H1 (cell line): ENCODE results near the gene TINCR. TPM values are rescaled to one million over a fixed set of nuclear protein-coding genes. Genes with fewer than 3 reads are reported as not detected.

ENCODE experiments used
- CTBP2 ChIP-seq: IDR thresholded peaks from 2 replicates; pipeline ENCODE4 v1.7.0; 2011; ENCODE audit warnings: borderline replicate concordance, mild to moderate bottlenecking, moderate library complexity, mixed read lengths, low read length; ENCODE audit not compliant: insufficient read depth, insufficient read length
- GABPA ChIP-seq: IDR thresholded peaks from 2 replicates; pipeline ENCODE4 v1.6.1; 2011; ENCODE audit warnings: mild to moderate bottlenecking, low read length, moderate library complexity, borderline replicate concordance; ENCODE audit not compliant: insufficient read depth
- JUND ChIP-seq: IDR thresholded peaks from 2 replicates; pipeline ENCODE4 v1.6.1; 2011; ENCODE audit warnings: mild to moderate bottlenecking, improper control_type of control experiment, low read length
- SIRT6 ChIP-seq: IDR thresholded peaks from one replicate; pipeline ENCODE4 v1.7.1; 2012; ENCODE audit warnings: low read length, inconsistent platforms
- SP4 ChIP-seq: IDR thresholded peaks from 2 replicates; pipeline ENCODE4 v1.6.1; 2012; ENCODE audit warnings: low read length, inconsistent platforms
- SRF ChIP-seq: IDR thresholded peaks from 2 replicates; pipeline ENCODE4 v1.6.1; 2011; ENCODE audit warnings: mild to moderate bottlenecking, low read depth, low read length, moderate library complexity
- SUZ12 ChIP-seq: fragments of 200-600 bp; sonication (generic); IDR thresholded peaks from 2 replicates; pipeline ENCODE4 v1.6.1; 2012; ENCODE audit warnings: mild to moderate bottlenecking, inconsistent platforms, low read length, moderate library complexity, mixed read lengths
- polyA plus RNA-seq, 7 experiments: library from polyadenylated mRNA; depleted of rRNA in 3 of 7; stranded (reverse) in 5 of 7; unstranded in 2 of 7; fragments of >200 nt in 5 of 7; fragments of 200-250 nt in 2 of 7; gene quantifications; 1 replicate in 5 of 7; 2 replicates in 1 of 7; 4 replicates in 1 of 7; pipeline versions ENCODE4 v1.2.1 to v1.2.3, GENCODE V29; 2011 to 2013; ENCODE audit warnings: missing spikeins in 2 of 7, mixed read lengths in 2 of 7
- total RNA-seq: library from RNA; stranded (reverse); fragmentation: NEBNext Ultra II Directional; extraction: Animal tissue kit (Norgen Biotek cat#: 25700); gene quantifications from 2 replicates; pipeline ENCODE4 v1.2.1, GENCODE V29; 2021

Gene TINCR
- total and polyA plus RNA-seq, 2 of the 8 experiments (the other 6 are each of a cell fraction or from before 2014, with no cell fraction given) = 0.52 to 1.4 TPM

GRCh38 chr19:5530701-5531100 is 37.1 kb downstream of the TINCR start (continued):
- TF ChIP-seq JUND = no peak
- no peak for TF ChIP-seq SP4
- no peak for TF ChIP-seq SIRT6
- no peak for TF ChIP-seq SRF
- no peak for TF ChIP-seq SUZ12
- no peak for TF ChIP-seq GABPA
- no peak for TF ChIP-seq CTBP2
